B cell (primary cell): ENCODE data around the gene TMX1. TPM values are rescaled to one million over a fixed set of nuclear protein-coding genes. Genes with fewer than 3 reads are reported as not detected.

Experiments used
- ATAC-seq: fragments of 200-7000 bp; cut with Tn5 transposase; one replicate; pipeline ENCODE4 v1.10.0; 2021; ENCODE audit warnings: low read depth, mild to moderate bottlenecking, moderate number of reproducible peaks, moderate library complexity
- CTCF ChIA-PET: fragments of 350-600 bp; sonication (Branson Sonifier 250); formaldehyde crosslinking; loops from one replicate; lab custom pipeline; 2021; ENCODE audit warnings: antibody characterized with exemption, inconsistent platforms; lab: Charles Lee
- POLR2A ChIA-PET: fragments of 350-600 bp; sonication (Branson Sonifier 250); formaldehyde crosslinking; loops from one replicate; lab custom pipeline; 2021; ENCODE audit warnings: antibody characterized with exemption; lab: Charles Lee
- DNase-seq: peaks from one replicate; pipeline ENCODE4 v3.0.0; 2013
- H2AFZ ChIP-seq: 2 replicates; pipeline ENCODE4 v1.6.1; 2012; ENCODE audit warnings: mild to moderate bottlenecking, low read depth, low read length; ENCODE audit not compliant: insufficient read depth, poor library complexity, severe bottlenecking
- H3K27ac ChIP-seq, 2 donors: 1 replicate in 1 of 2; 2 replicates in 1 of 2; pipeline ENCODE4 v1.5.1; 2012 to 2013; ENCODE audit warnings: low read length in 2 of 2, mild to moderate bottlenecking in 2 of 2, moderate library complexity in 1 of 2
- H3K27me3 ChIP-seq, 4 experiments: fragments of 200-600 bp in 1 of 4; sonication (generic) in 1 of 4; replicated peaks in 1 of 4; 1 replicate in 2 of 4; 2 replicates in 2 of 4; pipeline versions ENCODE4 v1.6.1 to v1.7.0; 2013 to 2016; ENCODE audit warnings: low read length in 3 of 4, mild to moderate bottlenecking in 2 of 4, mixed read lengths in 1 of 4, moderate library complexity in 1 of 4; ENCODE audit not compliant: insufficient read depth in 4 of 4, control insufficient read depth in 3 of 4; ENCODE audit errors: control extremely low read depth in 1 of 4
- H3K36me3 ChIP-seq, 2 experiments: replicated peaks in 1 of 2; 1 replicate in 1 of 2; 2 replicates in 1 of 2; pipeline versions ENCODE4 v1.6.1 to v1.7.1; 2013; ENCODE audit warnings: low read length in 1 of 2; ENCODE audit not compliant: insufficient read depth in 2 of 2, control insufficient read depth in 1 of 2; ENCODE audit errors: control extremely low read depth in 1 of 2, extremely low read depth in 1 of 2
- H3K4me1 ChIP-seq, 2 donors: fragments of 200-600 bp in 1 of 2; sonication (generic) in 1 of 2; 1 replicate in 1 of 2; 2 replicates in 1 of 2; pipeline versions ENCODE4 v1.5.1 to v1.6.1; 2013 to 2017; ENCODE audit warnings: low read length in 2 of 2; ENCODE audit not compliant: control insufficient read depth in 2 of 2, insufficient read depth in 2 of 2
- H3K4me2 ChIP-seq: replicated peaks from 2 replicates; pipeline ENCODE3; 2012; ENCODE audit warnings: mild to moderate bottlenecking, low read depth, low read length; ENCODE audit not compliant: poor library complexity, severe bottlenecking
- H3K4me3 ChIP-seq, 5 experiments: fragments of 200-600 bp in 1 of 5; sonication (generic) in 1 of 5; 1 replicate in 3 of 5; 2 replicates in 2 of 5; pipeline versions ENCODE4 v1.5.1 to v1.7.0; 2011 to 2016; ENCODE audit warnings: low read length in 4 of 5, mild to moderate bottlenecking in 4 of 5, low read depth in 2 of 5, control low read depth in 1 of 5, moderate library complexity in 1 of 5; ENCODE audit not compliant: insufficient read depth in 1 of 5; ENCODE audit errors: control extremely low read depth in 1 of 5, extremely low read depth in 1 of 5
- H3K79me2 ChIP-seq: fragments of 200-600 bp; sonication (generic); one replicate; pipeline ENCODE4 v1.6.0; 2016; ENCODE audit warnings: low read length; ENCODE audit not compliant: control insufficient read depth, insufficient read depth
- H3K9ac ChIP-seq: fragments of 200-600 bp; sonication (generic); 2 replicates; pipeline ENCODE4 v1.6.1; 2017; ENCODE audit warnings: mild to moderate bottlenecking, low read length, moderate library complexity
- H3K9me3 ChIP-seq, 3 donors: one replicate each; pipeline versions ENCODE4 v1.6.1 to v1.7.1; 2013; ENCODE audit warnings: low read length in 2 of 3; ENCODE audit not compliant: control insufficient read depth in 2 of 3, insufficient read depth in 1 of 3; ENCODE audit errors: control extremely low read depth in 1 of 3
- H4K20me1 ChIP-seq: 2 replicates; pipeline ENCODE4 v1.6.0; 2012; ENCODE audit warnings: mild to moderate bottlenecking, low read length; ENCODE audit not compliant: insufficient read depth, control insufficient read depth, poor library complexity, severe bottlenecking
- H3K27ac Mint-ChIP-seq: one replicate; pipeline ENCODE4 v1.8.0; 2021; ENCODE audit warnings: mixed read lengths
- H3K27me3 Mint-ChIP-seq: one replicate; pipeline ENCODE4 v1.8.0; 2021; ENCODE audit warnings: mixed read lengths
- H3K4me1 Mint-ChIP-seq: one replicate; pipeline ENCODE4 v1.8.0; 2021; ENCODE audit warnings: mixed read lengths
- H3K4me3 Mint-ChIP-seq: one replicate; pipeline ENCODE4 v1.8.0; 2021; ENCODE audit warnings: mixed read lengths
- H3K9me3 Mint-ChIP-seq: one replicate; pipeline ENCODE4 v1.8.0; 2022; ENCODE audit warnings: mixed read lengths; ENCODE audit not compliant: insufficient read depth
- CTCF ChIP-seq: fragments of 200-600 bp; IDR thresholded peaks from one replicate; pipeline ENCODE4 v1.8.0; 2022; ENCODE audit warnings: antibody characterized with exemption, mild to moderate bottlenecking
- EZH2 ChIP-seq: IDR thresholded peaks from 2 replicates; pipeline ENCODE4 v1.6.1; 2012; ENCODE audit warnings: borderline replicate concordance, low read depth, mild to moderate bottlenecking, moderate library complexity, low read length; ENCODE audit not compliant: insufficient read depth, poor library complexity, severe bottlenecking
- whole genome bisulfite sequencing: methylation state at CpG from one replicate; pipeline ENCODE4 v1.1.5; 2013; ENCODE audit warnings: missing lambda C conversion rate; ENCODE audit not compliant: insufficient coverage; 5-methylcytosine and 5-hydroxymethylcytosine counted together
- intact Hi-C: fragments of 100-400 bp; cut with micrococcal nuclease; formaldehyde crosslinking; loops from one replicate; pipeline ENCODE4 v1.10.0; 2022
- polyA plus RNA-seq: library from polyadenylated mRNA; depleted of rRNA; stranded (reverse); fragments of >200 nt; gene quantifications from 2 replicates; pipeline ENCODE4 v1.2.3, GENCODE V29; 2012
- total RNA-seq, 2 donors: library from RNA; stranded (reverse); fragments of 120-200 nt in 1 of 2; gene quantifications; 1 replicate in 1 of 2; 2 replicates in 1 of 2; pipeline versions ENCODE4 v1.2.3 to v1.2.4, GENCODE V29; 2013 to 2022

TMX1 gene
- total and polyA plus RNA-seq, 2 donors (not counting 1 experiment from before 2014, with no cell fraction given): 4.8 to 26.4 TPM

DNA sequence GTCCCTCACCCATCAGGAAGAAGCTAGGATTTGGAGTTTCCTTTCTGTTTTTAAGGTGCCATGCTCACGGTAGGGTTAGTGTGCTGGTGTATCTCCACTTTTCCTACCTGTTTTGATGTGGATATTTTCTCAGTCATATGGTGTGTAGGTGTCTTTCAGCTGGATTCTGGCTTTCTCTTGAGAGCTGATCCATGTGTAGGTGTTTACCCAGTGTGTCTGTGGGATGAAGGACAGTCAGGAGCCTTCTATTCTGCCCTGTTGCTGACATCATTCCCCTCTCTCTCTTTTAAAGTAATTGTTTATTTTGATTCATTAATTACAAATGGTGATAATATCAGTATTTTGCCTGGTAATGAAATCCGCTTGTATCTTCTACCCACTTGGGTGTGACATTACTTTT is 22.8 kb downstream of the TMX1 start:
- no peak overlapping the region for H3K27ac Mint-ChIP-seq
- H3K27me3 ChIP-seq: no peaks in the 10 kb centered on the region
- intact Hi-C loops: no loop called here
- H2AFZ ChIP-seq: no peak overlapping the region
- H3K4me3 ChIP-seq: no peak overlapping the region
- peaks cover 0 to under 1% (median 0%) of the 10 kb centered on the region in 3 donors for H3K9me3 ChIP-seq
- TF ChIP-seq EZH2: no peak
- TF ChIP-seq CTCF: no peak
- no peak overlapping the region for H3K27ac ChIP-seq
- no peak overlapping the region for H3K4me2 ChIP-seq
- H4K20me1 ChIP-seq: no peaks in the 10 kb centered on the region
- H3K4me3 Mint-ChIP-seq: no peak overlapping the region
- H3K9me3 Mint-ChIP-seq: peaks cover 5% of the 10 kb centered on the region
- H3K4me1 ChIP-seq: no peaks in the 10 kb centered on the region
- CTCF ChIA-PET: interaction anchor here (0.8 to 2.0 kb wide), 2 partner anchors 13 to 20 kb away, joined by 4 to 8 read pairs; no protein-coding TSS in a partner anchor
- no peaks in the 10 kb centered on the region for H3K4me1 Mint-ChIP-seq
- POLR2A ChIA-PET: no interaction called here
- no CpG with 5 or more reads among the region's 2 CpGs for WGBS
- peaks cover 2 to 11% of the 10 kb centered on the region in 2 experiments for H3K36me3 ChIP-seq
- no peaks in the 10 kb centered on the region for H3K27me3 Mint-ChIP-seq
- DNase-seq (no peak), ATAC-seq (no peak)
- H3K9ac ChIP-seq: no peak overlapping the region
- no peaks in the 10 kb centered on the region for H3K79me2 ChIP-seq

DNA sequence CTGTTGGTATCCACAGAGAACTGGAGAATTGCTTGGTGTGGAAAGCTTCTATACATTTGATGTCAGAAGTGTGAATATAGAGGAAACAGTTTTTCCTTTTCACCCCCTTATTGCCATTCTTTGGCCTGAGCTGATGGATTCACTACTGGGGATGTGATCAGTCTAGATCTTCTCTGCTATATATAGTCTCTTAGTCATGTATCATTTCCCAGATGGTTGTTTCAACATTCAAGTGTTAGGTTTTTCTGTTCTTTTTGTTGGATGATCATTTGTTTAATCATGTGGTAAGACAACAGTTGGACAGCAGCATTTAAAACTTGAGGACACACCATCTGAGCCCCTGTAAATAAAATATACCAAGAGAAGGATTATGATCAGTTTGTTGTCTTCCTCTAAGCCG is 29.6 kb downstream of the TMX1 start:
- Histone ChIP-seq H3K4me3 (no peak overlapping the region), H3K4me2 (no peak overlapping the region), H3K27me3 (no peaks in the 10 kb centered on the region), H4K20me1 (no peaks in the 10 kb centered on the region), H3K79me2 (no peaks in the 10 kb centered on the region), H3K36me3 (no peaks in the 10 kb centered on the region), H3K9ac (no peak overlapping the region), H3K9me3 (no peaks in the 10 kb centered on the region), H3K27ac (no peak overlapping the region), H3K4me1 (no peaks in the 10 kb centered on the region), H2AFZ (no peak overlapping the region)
- intact Hi-C loops: no loop called here
- Mint-ChIP-seq H3K4me1 (no peaks in the 10 kb centered on the region), H3K27ac (no peak overlapping the region), H3K4me3 (no peak overlapping the region), H3K9me3 (no peaks in the 10 kb centered on the region), H3K27me3 (no peaks in the 10 kb centered on the region)
- WGBS: no CpG with 5 or more reads among the region's 1 CpG
- CTCF ChIA-PET: no interaction called here
- POLR2A ChIA-PET: no interaction called here
- DNase-seq (no peak), ATAC-seq (no peak)
- TF ChIP-seq CTCF (no peak), EZH2 (no peak)
